ENCODE results near the gene TMEM117. TPM values are rescaled to one million over a fixed set of nuclear protein-coding genes. Genes with fewer than 3 reads are reported as not detected.

Gene TMEM117
- total and polyA plus RNA-seq, 2 donors from 2014 or later: 5.9 to 6.0 TPM

DNA sequence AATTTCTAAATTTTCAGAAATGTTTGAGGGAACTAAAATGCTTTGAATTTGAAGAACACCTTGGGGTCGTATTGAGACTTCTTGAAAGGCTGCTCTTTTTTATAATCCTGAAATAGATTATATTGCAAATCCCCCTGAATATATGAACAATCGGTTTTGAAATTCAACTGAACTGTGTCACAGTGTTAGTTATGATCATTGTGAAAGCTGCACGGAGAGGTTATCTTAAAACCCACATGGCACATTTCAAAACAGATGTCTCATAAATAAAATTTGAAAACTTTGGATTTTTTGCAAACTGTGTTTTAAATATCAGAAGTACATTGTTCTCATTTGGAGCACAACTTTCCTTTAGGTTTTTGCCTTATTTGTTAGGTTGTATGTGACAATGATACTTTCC lies 218.4 kb downstream of the TMEM117 start:
- Histone ChIP-seq H3K4me3 (ENCODE audit: low read length in 3 of 3) (no peak overlapping the region), H3K9ac (ENCODE audit: low read length in 3 of 3) (no peak overlapping the region), H3K4me1 (ENCODE audit: control insufficient read depth in 2 of 3, insufficient read depth in 2 of 3, low read depth in 1 of 3, low read length in 3 of 3) (peaks cover 0 to 4% (median 0%) of the 10 kb centered on the region in 3 donors), H3K36me3 (ENCODE audit: control insufficient read depth in 2 of 3, insufficient read depth in 3 of 3, low read length in 3 of 3) (no peaks in the 10 kb centered on the region), H3K9me3 (ENCODE audit: control insufficient read depth in 2 of 3, insufficient read depth in 1 of 3, low read length in 3 of 3) (no peaks in the 10 kb centered on the region), H3K27ac (ENCODE audit: low read depth in 2 of 2, low read length in 2 of 2) (no peak overlapping the region), H3K27me3 (ENCODE audit: control insufficient read depth, insufficient read depth, low read length) (no peaks in the 10 kb centered on the region)
- intact Hi-C loops (cut with DNase I): no loop called here
- FAIRE-seq (no peak), DNase-seq (no peak)
- TF ChIP-seq, protein P1, sequence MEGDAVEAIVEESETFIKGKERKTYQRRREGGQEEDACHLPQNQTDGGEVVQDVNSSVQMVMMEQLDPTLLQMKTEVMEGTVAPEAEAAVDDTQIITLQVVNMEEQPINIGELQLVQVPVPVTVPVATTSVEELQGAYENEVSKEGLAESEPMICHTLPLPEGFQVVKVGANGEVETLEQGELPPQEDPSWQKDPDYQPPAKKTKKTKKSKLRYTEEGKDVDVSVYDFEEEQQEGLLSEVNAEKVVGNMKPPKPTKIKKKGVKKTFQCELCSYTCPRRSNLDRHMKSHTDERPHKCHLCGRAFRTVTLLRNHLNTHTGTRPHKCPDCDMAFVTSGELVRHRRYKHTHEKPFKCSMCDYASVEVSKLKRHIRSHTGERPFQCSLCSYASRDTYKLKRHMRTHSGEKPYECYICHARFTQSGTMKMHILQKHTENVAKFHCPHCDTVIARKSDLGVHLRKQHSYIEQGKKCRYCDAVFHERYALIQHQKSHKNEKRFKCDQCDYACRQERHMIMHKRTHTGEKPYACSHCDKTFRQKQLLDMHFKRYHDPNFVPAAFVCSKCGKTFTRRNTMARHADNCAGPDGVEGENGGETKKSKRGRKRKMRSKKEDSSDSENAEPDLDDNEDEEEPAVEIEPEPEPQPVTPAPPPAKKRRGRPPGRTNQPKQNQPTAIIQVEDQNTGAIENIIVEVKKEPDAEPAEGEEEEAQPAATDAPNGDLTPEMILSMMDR (IDR thresholded peaks at IDR 0.05; ENCODE audit: borderline replicate concordance, extremely low read depth, insufficient read depth): no peak

DNA sequence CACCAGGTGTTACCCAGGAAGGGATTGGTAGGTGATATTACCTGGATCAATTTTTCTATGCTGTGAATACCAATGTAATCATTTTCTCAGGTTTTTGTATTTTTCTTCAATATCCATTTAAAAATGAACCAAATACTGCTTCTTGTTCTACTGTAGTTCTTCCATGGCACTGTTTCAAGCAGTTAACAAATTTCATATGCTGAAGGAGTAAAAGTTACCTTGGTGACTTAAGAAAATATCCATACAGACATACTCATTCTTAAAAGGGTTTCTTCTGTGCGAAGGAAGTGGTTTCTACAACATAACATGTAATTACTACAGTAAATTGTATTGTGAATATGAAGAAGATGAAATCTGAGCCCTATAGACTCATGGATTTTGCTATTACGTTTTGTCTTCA lies 222.5 kb downstream of the TMEM117 start:
- H3K9ac ChIP-seq (ENCODE audit: low read length in 3 of 3): no peak overlapping the region
- H3K36me3 ChIP-seq (ENCODE audit: control insufficient read depth in 2 of 3, insufficient read depth in 3 of 3, low read length in 3 of 3): no peaks in the 10 kb centered on the region
- intact Hi-C loops (cut with DNase I): no loop called here
- no peak overlapping the region for H3K27ac ChIP-seq (ENCODE audit: low read depth in 2 of 2, low read length in 2 of 2)
- no peaks in the 10 kb centered on the region for H3K27me3 ChIP-seq (ENCODE audit: control insufficient read depth, insufficient read depth, low read length)
- no peak overlapping the region for H3K4me3 ChIP-seq (ENCODE audit: low read length in 3 of 3)
- DNase-seq: no peak
- TF ChIP-seq, protein P1 (IDR thresholded peaks at IDR 0.05; ENCODE audit: borderline replicate concordance, extremely low read depth, insufficient read depth): no peak
- FAIRE-seq: no peak
- no peaks in the 10 kb centered on the region for H3K9me3 ChIP-seq (ENCODE audit: control insufficient read depth in 2 of 3, insufficient read depth in 1 of 3, low read length in 3 of 3)
- peaks cover 0 to 4% (median 0%) of the 10 kb centered on the region in 3 donors for H3K4me1 ChIP-seq (ENCODE audit: control insufficient read depth in 2 of 3, insufficient read depth in 2 of 3, low read depth in 1 of 3, low read length in 3 of 3)

- H3K27me3 ChIP-seq (ENCODE audit: control insufficient read depth, insufficient read depth, low read length): no peaks in the 10 kb centered on the region
- DNase-seq (no peak), FAIRE-seq (no peak)
- no peaks in the 10 kb centered on the region for H3K4me1 ChIP-seq (ENCODE audit: control insufficient read depth in 2 of 3, insufficient read depth in 2 of 3, low read depth in 1 of 3, low read length in 3 of 3)
- H3K9ac ChIP-seq (ENCODE audit: low read length in 3 of 3): no peak overlapping the region
- no peaks in the 10 kb centered on the region for H3K36me3 ChIP-seq (ENCODE audit: control insufficient read depth in 2 of 3, insufficient read depth in 3 of 3, low read length in 3 of 3)
- H3K4me3 ChIP-seq (ENCODE audit: low read length in 3 of 3): no peak overlapping the region
- no peaks in the 10 kb centered on the region for H3K9me3 ChIP-seq (ENCODE audit: control insufficient read depth in 2 of 3, insufficient read depth in 1 of 3, low read length in 3 of 3)
- intact Hi-C loops (cut with DNase I): no loop called here
- H3K27ac ChIP-seq (ENCODE audit: low read depth in 2 of 2, low read length in 2 of 2): no peak overlapping the region
- TF ChIP-seq, protein P1 (IDR thresholded peaks at IDR 0.05; ENCODE audit: borderline replicate concordance, extremely low read depth, insufficient read depth): no peak
These were observed 223.6 kb downstream of the TMEM117 start for GRCh38 chr12:44059476-44059875.

GRCh38 chr12:44063671-44064070 lies 227.8 kb downstream of the TMEM117 start:
- no peaks in the 10 kb centered on the region for H3K27me3 ChIP-seq (ENCODE audit: control insufficient read depth, insufficient read depth, low read length)
- no peaks in the 10 kb centered on the region for H3K36me3 ChIP-seq (ENCODE audit: control insufficient read depth in 2 of 3, insufficient read depth in 3 of 3, low read length in 3 of 3)
- H3K4me3 ChIP-seq (ENCODE audit: low read length in 3 of 3): no peak overlapping the region
- H3K9ac ChIP-seq (ENCODE audit: low read length in 3 of 3): no peak overlapping the region
- H3K27ac ChIP-seq (ENCODE audit: low read depth in 2 of 2, low read length in 2 of 2): no peak overlapping the region
- DNase-seq (no peak), FAIRE-seq (no peak)
- intact Hi-C loops (cut with DNase I): no loop called here
- no peaks in the 10 kb centered on the region for H3K4me1 ChIP-seq (ENCODE audit: control insufficient read depth in 2 of 3, insufficient read depth in 2 of 3, low read depth in 1 of 3, low read length in 3 of 3)
- TF ChIP-seq, protein P1 (IDR thresholded peaks at IDR 0.05; ENCODE audit: borderline replicate concordance, extremely low read depth, insufficient read depth): no peak
- H3K9me3 ChIP-seq (ENCODE audit: control insufficient read depth in 2 of 3, insufficient read depth in 1 of 3, low read length in 3 of 3): no peaks in the 10 kb centered on the region

All from kidney (tissue), 14 donors.